Activated T-cell treated with anti-CD3 and anti-CD28 coated beads for 24 hours (primary cell): ENCODE measurements around the gene DOCK9.
"Not testable (repeated sequence)": the region's sequence is repeated elsewhere in the genome, so short reads cannot be mapped to it uniquely, and the experiment has no call there.

Experiments
- DNase-seq: peaks from one replicate; pipeline ENCODE4 v3.0.0-alpha.2; 2020; ENCODE audit warnings: low read depth

Gene DOCK9

DNA sequence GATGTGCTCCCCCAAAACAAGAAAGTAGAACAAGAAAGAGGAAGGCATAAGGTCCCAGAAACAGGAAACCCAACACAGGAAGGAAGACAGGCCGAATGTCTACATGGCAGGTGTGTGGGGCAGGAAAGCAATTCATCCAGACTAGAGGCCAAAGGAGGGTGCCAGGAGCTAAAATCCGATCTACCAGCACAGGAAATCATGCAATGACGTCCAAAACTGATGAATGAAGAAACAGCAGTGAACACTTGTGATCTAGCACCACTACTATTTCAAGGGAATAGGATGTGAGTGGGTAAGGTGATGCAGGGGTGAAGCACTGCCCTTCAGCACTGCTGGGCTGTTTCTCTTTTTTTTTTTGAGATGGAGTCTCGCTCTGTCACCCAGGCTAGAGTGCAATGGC, 59.1 kb downstream of the DOCK9 start:
- no peak for DNase-seq

DNA sequence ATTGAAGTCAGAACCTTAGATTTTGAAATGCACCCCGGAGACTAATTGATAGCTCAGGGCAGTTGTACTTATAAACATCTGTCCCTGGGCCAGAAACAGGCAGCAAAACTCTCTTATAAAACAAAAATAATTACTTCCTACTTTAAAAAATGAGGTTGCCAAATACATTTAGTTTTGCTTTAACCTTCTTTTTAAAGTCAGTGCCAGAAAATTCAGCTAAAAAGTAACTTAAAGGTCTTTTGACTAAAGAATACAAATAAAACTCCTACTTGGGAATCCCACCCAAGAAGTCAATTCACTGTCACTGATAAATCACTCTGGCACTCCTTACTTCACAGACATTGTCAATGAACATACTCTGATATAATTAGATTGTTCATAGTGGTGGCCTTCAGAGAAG, 60.7 kb downstream of the DOCK9 start:
- no peak for DNase-seq

DNA sequence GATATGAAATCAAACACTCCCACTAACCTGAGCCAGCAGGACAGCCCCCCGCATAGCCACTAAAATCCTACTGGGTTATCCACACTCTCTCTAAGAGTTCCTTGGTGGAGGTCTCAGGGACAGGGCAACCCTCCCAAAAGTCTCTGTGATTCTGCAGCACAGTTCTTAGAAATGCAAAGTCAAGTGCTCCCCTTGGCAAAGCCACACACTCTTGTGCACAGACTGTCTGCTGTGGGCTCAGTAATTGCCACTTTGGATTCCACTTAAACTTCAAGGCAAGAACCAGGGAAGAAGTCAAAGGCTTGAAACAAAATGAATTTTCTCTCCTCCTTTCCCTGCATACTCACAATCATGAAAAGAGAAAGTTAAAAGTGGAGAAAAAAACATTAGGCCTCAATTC, 61.5 kb downstream of the DOCK9 start:
- no peak for DNase-seq

DNA sequence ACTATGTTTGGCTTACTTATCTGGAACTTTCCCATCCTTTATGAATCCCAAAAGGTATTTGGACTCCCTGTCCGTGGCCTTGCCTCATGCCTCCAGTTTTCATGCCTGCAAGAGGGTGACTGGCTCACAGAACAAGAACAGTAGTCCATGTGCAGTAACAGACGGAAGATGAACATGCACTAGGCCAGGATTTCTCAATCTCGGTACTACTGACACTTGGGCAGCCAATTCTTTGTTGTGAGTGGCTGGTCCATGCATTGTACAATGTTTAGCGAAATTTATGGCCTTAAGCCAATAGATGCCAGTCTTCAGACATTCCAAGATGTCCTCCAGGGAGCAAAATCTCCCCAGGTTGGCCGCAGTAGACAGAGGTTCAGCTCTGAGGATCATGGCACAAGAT, 61.9 kb downstream of the DOCK9 start:
- DNase-seq: no peak

DNA sequence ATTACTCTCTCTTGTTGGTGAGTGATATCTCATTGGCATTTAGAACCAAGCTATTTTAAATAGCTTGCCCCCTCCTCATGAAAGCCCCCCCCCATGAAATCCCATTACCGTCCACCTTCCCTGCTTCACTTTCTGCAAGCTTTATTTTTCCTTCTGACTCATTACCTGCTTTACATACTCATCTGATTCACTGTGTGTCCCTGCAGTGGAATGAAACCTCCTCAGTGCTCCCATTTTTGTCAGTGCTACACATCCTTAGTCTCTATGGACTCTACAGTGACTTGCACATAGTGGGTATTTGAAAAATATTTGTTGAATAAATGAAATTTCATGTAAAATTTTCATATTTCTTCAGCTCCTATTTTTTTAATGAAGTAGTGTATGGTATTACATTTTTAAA, 62.3 kb downstream of the DOCK9 start:
- DNase-seq: no peak

DNA sequence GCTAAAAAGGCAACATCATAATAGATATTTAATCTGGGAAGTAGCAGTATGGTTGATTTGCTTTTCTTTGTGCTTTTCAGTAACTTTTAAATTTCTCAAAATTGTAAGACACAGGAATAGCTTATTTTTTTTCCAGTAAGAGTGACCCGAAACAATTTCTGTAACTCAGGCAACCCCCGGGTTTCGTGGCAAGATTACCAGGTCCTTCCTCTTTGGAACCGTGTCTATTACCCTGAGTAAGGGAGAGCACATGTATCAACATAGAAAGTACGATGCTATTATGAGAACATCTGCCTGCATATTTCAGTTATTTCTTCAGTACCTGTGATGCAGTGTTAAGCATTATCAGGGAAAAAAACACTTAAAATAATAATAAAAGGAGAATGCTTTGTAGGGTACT, 64.1 kb downstream of the DOCK9 start:
- DNase-seq: no peak

DNA sequence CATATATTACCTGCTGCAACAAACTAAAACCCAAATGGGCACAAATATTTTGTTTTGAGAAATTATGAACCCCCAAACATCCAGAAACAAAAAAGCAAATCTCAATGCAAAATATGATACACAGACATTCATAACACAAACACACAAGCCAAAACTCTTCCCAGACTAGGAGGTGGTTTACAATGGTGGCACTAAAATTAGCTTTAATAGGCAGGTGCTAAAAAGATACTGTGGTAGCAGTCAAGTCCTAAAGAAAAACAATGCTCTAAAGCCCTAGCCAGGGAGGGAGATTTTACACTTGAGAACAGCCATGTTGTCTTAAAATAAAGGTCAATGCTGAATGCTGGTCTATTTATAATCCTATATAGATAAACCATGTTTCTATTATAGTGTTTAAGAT, 65.0 kb downstream of the DOCK9 start:
- DNase-seq: no peak

DNA sequence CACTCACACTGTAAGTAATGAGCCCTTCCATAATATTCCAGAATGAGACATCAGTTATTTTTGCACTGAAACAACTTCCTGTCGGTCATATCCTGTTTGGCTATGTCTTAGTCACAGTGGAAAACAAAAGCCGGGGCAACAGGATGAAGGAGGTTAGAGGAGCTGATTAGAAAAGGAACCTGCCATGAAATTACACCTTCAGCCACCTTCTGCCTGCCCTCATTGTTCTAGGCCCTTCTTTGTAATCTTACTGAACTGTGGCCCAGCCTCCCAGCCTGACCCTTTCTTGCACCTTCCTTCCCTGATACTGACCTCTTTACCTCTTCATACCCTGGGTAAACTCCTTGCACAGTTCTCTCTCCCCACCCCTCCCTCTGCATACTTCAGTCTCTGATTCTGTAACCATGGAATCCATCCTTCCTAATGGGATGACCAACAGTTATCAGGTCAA, 67.3 kb downstream of the DOCK9 start:
- peak; percentile 18 for DNase-seq

DNA sequence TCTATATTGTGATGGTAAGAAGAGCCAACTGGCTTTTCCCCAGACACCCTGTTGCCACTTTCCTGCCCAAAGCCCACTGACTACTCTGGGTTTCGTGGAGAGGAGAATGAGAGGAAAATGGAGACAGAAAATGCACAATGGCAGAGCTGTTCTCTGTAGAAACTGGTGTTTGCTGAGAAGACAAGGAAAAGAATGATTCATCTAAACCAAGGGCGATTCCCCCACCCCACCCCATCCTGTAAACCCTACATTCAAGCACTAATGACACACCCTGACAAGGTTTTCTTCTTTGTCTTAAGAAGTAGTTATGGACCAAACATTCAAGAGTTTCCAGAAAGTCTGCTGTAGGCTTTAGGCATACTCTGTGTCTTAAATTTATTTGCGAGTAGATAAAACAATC, 68.8 kb downstream of the DOCK9 start:
- peak; percentile 17 for DNase-seq

DNA sequence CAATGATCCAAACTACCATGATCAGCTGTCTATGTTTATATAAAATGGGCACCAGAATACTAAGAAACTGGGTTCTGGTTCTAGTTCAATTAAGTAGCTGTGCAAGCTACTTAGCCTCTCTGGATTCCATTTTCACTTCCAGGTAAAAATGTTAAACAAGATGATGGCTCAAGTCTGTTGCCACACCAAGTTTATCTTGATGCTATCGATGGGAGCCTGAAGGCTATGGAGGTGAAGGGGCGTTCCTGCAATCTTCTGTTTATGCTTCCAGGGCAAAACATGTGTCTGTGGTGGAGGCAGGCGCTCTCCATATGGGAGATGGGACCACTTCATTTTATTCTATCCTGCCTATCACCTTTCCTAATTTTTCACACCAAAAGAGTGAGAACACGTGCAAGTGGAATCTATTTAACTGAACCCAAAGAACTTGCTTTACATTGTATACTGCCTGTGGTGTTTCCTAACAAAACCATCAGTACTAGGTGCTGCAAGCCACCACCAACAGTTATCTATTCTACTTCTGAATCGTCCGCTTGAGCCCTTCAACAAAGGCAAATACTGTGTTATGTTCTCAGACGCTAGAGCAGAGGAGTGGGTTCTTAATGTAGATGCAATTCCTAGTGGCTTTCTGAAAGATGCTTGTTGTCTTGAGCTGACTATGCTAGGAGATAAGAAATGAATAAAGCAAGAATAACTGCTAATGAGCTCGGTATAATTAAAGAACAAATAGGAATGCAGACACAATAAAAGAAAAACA, 70.9 kb downstream of the DOCK9 start:
- DNase-seq: no peak

DNA sequence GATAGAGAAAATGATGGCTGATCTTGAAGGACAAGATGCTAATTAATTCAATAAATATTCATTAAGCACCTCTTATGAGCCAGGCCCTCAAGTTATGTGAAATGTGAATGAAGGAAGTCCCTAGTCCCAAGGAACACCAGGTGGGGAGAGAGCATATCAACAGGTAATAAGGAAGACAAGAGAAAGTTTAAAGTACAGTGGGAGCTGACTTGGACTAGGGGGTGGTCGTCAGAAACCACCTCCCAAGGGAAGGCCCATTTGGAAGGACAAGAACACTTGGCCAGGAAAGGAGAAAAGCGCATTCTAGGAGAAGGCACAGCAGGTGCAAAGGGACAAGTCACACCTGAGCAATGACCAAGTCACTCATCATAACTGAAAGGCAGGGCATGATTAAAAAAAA, 72.7 kb downstream of the DOCK9 start:
- DNase-seq: no peak

DNA sequence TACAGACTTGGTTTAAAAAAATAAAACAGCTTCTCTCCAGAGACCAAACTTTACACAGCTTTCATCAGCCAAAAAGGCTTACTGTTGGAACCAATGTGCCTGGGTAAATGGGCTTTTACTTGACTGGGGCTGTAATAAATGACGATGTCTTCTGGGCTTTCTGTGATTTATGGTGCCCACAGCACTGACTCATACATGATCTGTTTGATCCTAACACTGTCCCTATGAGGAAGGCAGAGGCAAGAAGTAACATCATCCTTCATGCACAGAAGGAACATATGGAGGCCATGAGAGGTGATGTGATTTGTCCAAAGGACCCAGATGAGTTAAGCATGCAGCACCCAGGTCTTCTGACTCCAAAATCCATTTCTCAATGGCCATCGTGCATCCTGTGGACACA, 77.4 kb downstream of the DOCK9 start:
- DNase-seq: no peak

DNA sequence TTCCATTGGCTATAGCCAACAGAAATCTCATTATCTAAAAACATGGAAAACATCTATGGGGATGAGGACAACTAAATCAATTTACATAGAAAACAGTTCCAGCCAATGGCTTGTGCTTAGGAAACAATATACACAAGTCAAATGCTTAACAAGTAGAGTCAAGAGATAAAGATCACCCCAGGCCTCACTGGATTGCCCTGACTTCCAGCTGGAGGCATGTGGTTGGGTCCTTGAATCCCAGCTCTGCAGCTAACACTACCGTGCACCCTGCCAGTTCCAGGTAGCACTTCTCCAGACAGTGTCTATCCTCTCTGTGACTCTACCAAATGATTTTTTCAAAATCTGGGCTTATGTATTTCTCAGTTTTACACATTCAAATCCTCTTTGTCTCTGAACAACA, 80.2 kb downstream of the DOCK9 start:
- DNase-seq: no peak

DNA sequence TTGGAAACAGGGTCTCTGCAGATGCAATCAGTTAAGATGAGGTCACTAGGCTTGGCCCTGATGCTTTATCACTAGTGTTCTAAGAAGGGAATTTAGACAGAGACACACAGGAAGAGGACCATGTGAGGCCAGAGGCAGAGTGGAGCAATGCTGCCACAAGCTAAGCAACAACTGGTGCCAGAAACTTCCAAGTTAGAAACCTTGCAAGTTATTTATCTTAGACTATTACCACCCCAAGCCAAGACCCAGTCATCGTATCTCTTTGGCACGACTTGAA, 81.1 kb downstream of the DOCK9 start:
- DNase-seq: no peak

DNA sequence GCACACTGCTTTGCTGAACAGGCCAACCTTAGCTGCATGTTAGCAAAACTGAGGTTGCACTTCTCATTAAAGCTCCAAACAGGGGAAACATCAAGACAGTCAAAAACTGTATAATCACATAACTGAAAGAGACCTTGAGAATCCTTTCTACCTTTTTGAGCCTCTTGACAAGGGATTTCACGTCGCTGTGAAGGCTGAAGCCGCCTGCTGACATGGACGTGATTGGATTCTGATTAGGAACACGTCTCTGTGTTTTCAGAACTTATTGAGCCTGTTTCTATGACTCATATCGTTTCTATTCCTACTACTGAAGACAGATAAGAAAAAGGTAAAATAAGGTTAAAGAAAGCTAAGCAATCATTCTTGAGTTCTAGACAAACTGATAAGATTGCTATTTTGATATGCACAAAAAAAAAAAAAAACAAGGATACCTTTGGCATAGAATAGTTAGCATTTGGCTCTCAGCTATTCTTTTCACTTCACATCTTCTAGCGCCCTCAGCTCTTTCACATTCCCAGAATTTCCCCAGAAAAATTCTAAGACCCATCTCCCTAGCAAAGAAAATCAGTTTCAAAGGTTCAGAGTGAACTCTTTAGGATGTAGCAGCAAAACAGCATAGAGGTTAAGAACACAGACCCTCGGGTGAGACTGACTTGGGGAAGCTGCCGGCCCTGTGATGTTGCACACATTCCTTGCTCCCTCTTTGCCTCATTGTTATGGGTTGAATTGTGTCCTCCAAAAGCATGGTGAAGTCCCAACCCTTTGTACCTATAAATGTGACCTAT, 81.6 kb downstream of the DOCK9 start:
- DNase-seq: no peak

DNA sequence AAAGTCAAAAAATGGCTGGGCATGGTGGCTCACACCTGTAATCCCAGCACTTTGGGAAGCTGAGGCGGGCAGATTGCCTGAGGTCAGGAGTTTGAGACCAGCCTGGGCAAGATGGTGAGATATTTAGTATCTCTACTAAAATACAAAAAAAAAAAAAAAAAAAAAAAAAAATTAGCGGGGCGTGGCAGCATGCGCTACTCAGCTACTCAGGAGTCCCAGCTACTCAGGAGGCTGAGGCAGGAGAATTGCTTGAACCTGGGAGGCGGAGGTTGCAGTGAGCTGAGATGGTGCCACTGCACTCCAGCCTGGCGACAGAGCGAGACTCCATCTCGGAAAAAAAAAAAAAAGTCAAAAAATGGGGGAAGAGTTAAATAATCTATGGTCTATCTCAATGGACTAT, 83.0 kb downstream of the DOCK9 start:
- not testable (repeated sequence) for DNase-seq

DNA sequence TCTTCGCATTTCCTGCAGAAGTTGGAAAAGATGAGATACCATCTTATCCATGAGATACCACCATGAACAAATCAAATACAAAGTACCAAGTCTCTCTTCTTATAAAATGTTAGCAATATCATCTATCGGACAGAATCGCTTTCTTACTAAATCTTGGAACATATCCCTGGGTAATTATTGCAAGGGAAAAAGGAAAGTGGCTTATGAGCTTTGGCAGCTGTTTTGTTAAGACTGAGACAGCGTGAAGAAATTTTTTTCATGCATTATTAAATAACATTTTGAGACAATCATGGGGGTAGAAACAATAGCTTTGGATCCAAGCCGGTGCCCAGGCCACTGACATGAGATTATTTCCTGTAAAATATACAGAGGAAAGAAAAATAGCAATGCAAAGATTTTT, 84.5 kb downstream of the DOCK9 start:
- no peak for DNase-seq

DNA sequence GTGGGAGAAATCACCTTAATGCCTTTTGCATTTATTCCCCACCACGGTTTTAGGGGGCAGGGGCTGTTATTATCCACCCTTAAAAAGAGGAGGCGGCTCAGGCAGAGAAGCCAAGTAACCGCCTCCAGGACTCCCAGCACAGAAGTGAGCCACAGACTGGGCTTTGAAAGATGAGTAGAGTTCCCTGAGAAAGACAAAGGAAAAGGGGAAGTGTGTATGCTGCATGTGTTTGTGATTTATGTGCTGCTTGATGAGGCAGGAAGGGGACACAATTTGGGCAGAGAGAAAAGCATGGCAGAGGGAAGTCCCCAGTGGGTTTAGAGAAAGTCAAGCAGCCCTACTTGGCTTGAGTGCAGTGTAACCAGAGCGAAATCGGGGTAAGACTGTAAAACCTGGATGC, 85.0 kb downstream of the DOCK9 start:
- DNase-seq: no peak

DNA sequence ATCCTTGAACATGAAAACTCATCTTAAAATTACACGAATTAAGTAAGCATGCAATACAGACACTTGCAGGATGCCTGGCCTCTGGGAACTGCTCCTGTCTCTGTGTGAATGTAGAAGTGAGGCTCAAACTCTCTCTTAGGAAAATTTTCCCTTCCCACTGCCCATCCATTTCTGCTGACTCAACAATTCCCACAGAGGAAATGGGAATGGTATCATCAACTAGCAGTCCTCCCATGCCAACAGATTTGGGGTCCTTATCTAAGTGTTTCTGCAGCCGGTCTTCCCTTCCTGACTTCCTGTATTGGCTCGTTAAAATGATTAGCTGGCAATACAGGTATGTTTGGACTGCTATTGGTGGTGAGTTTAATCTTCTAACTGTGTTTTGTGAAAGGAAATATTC, 85.8 kb downstream of the DOCK9 start:
- no peak for DNase-seq

DNA sequence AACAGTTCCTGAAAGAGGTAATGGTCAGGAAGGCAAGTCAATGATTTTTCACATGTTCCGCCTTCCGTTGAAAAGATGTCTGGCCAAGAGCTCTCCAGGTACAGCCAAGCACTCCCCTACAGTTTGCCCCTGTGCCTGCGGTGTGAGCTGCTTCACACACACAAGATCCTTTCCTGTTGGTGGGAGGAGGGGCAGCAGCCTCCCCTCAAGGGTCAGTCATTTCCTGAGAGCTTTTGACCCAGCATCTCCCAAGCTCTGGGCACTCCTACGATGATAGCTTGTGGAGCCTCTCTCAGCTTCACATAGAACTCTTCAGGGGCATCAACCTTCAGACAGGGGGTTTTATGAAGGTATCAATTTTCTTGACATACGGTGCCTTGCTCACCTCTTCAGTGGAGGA, 86.9 kb downstream of the DOCK9 start:
- DNase-seq: no peak

DNA sequence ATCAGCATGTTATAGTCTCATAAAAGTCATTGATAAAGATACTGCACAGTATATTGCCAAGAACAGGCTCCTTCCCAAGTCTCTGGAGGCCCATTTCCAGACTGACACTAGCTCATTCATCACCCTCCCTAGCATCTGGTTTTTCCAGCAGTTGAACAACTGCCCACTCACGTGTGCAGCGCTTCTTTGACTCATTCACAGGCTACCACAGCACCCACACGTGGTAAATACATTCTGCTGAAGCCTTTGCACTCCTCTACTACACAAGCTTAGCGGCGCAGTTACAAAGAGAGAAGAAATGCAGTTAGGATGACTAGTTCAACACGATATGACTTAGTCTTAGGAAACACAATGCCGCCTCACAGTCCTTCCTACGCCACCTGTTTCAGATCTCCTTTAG, 87.7 kb downstream of the DOCK9 start:
- DNase-seq: peak; percentile 46

DNA sequence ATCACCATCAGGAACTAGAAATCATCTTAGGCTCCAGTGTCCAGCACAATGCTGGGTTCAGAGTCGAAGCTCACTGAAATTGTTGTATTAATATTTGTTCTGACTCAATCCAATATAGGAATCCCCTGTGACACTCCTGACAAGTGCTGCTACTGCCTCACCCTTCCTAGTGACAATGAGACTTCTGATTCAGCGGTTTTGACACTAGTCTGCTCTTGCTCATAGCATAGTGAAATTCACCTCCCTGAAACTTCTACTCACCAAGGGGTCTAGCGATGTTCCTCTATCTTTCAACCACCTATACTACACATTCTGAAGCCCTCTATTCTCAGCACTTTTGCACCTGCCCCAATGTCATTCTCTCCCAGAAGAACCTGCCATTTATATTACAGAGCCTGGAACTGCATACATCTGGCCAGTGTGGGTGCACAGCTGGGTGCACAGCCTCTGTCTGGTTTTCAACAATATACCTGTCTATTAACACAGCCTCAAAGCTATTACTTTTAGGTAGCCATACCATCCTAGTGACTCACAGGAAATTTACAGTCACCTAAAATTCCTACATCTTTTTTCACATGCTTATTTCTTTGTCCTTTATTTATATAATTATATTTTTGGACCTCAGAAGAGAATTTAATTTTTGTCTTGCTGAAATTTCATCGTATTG, 88.3 kb downstream of the DOCK9 start:
- DNase-seq: no peak

DNA sequence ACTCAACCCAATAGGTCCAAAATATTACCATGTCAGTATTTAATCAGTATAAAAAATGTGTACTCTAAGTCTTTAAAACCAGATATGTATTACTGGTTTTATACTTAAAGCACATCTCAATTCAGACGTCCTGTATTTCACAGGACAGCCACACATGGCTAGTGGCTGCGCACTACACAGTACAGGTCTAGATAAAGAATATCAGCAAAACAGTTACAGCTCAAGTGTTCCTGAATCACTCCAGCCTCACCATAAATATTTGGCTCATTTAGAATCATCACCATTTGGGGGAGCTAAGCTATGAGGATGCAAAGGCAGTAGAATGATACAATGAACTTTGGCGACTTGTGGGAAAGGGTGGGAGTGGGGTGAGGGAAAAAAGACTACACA, 89.0 kb downstream of the DOCK9 start:
- no peak for DNase-seq
